Caco-2 (cell line): ENCODE measurements around the gene TRMT112. TPM values are rescaled to one million over a fixed set of nuclear protein-coding genes. Genes with fewer than 3 reads are reported as not detected.

ENCODE experiments used
- BruUV-seq: library from RNA; stranded (reverse); fragments of 400-500 nt; replicated peaks from 2 replicates; lab custom pipeline; 2021; lab: Mats Ljungman, UMichigan
- CTCF ChIA-PET: fragments of 300-600 bp; sonication (Branson Sonifier 250); formaldehyde crosslinking; loops from one replicate; lab custom pipeline; 2022; ENCODE audit warnings: antibody characterized with exemption; lab: Charles Lee
- POLR2A ChIA-PET: fragments of 300-600 bp; sonication (Branson Sonifier 250); formaldehyde crosslinking; loops from one replicate; lab custom pipeline; 2022; ENCODE audit warnings: antibody characterized with exemption; lab: Charles Lee
- DNase-seq, 2 experiments: peaks; one replicate each; pipeline versions ENCODE4 v3.0.0 to v3.0.0-alpha.2; 2020 to 2022
- H3K27me3 ChIP-seq: replicated peaks from 2 replicates; pipeline ENCODE4 v1.6.0; 2011; ENCODE audit warnings: low read length; ENCODE audit not compliant: control insufficient read depth, insufficient read depth
- H3K36me3 ChIP-seq: 2 replicates; pipeline ENCODE4 v1.5.1; 2011; ENCODE audit warnings: low read length; ENCODE audit not compliant: control insufficient read depth, insufficient read depth
- H3K4me1 ChIP-seq: fragments of 250-450 bp; sonication (Bioruptor Pico); 2 replicates; pipeline ENCODE4 v1.5.1; 2020; ENCODE audit warnings: mild to moderate bottlenecking
- H3K4me3 ChIP-seq: 2 replicates; pipeline ENCODE4 v1.5.1; 2011; ENCODE audit warnings: low read depth, mild to moderate bottlenecking, control low read depth, low read length
- H3K9me3 ChIP-seq: fragments of 250-450 bp; sonication (Bioruptor Pico); 2 replicates; pipeline ENCODE4 v1.5.1; 2020; ENCODE audit warnings: mild to moderate bottlenecking, moderate library complexity
- H3K27ac Mint-ChIP-seq: one replicate; pipeline ENCODE4 v1.8.0; 2022; ENCODE audit warnings: mixed read lengths; ENCODE audit not compliant: unreplicated experiment
- H3K27me3 Mint-ChIP-seq: one replicate; pipeline ENCODE4 v1.8.0; 2022; ENCODE audit warnings: mixed read lengths; ENCODE audit not compliant: insufficient read depth, unreplicated experiment
- H3K36me3 Mint-ChIP-seq: one replicate; pipeline ENCODE4 v1.8.0; 2022; ENCODE audit warnings: mild to moderate bottlenecking, mixed read lengths; ENCODE audit not compliant: insufficient read depth, unreplicated experiment
- H3K4me1 Mint-ChIP-seq: one replicate; pipeline ENCODE4 v1.8.0; 2022; ENCODE audit warnings: low read depth, mixed read lengths; ENCODE audit not compliant: unreplicated experiment
- H3K4me3 Mint-ChIP-seq: one replicate; pipeline ENCODE4 v1.8.0; 2022; ENCODE audit warnings: mild to moderate bottlenecking, moderate library complexity, mixed read lengths; ENCODE audit not compliant: unreplicated experiment
- H3K9me3 Mint-ChIP-seq: one replicate; pipeline ENCODE4 v1.8.0; 2022; ENCODE audit warnings: mixed read lengths; ENCODE audit not compliant: unreplicated experiment
- CTCF ChIP-seq, 2 experiments: fragments of 200-600 bp in 1 of 2; IDR thresholded peaks; 1 replicate in 1 of 2; 2 replicates in 1 of 2; pipeline versions ENCODE4 v1.5.1 to v1.8.0; 2011 to 2022; ENCODE audit warnings: antibody characterized with exemption in 1 of 2, control low read depth in 1 of 2, inconsistent platforms in 1 of 2, low read depth in 1 of 2, low read length in 1 of 2, mild to moderate bottlenecking in 1 of 2, moderate library complexity in 1 of 2; ENCODE audit not compliant: insufficient read depth in 1 of 2, severe bottlenecking in 1 of 2, unreplicated experiment in 1 of 2
- intact Hi-C: fragments of 100-400 bp; cut with micrococcal nuclease; formaldehyde crosslinking; loops from one replicate; pipeline ENCODE4 v1.10.0; 2022; ENCODE audit not compliant: unreplicated experiment
- total RNA-seq: library from RNA; stranded (reverse); gene quantifications from 2 replicates; pipeline ENCODE4 v1.2.3, GENCODE V29; 2022

Gene TRMT112
- total RNA-seq, 1 experiment from 2014 or later, result 246 TPM

- POLR2A ChIA-PET, result no interaction called here
- Histone ChIP-seq H3K9me3 (no peaks in the 10 kb centered on the region), H3K4me3 (no peak overlapping the region), H3K36me3 (no peaks in the 10 kb centered on the region), H3K4me1 (peaks cover 12% of the 10 kb centered on the region), H3K27me3 (peaks cover 2% of the 10 kb centered on the region; the same call in 1 of the 2 replicates)
- Mint-ChIP-seq H3K27me3 (peaks cover 14% of the 10 kb centered on the region), H3K4me1 (peaks cover 9% of the 10 kb centered on the region), H3K4me3 (peak overlapping the region; percentile 65), H3K27ac (no peak overlapping the region), H3K9me3 (no peaks in the 10 kb centered on the region), H3K36me3 (peaks cover 11% of the 10 kb centered on the region)
- intact Hi-C loops, result no loop called here
- BruUV-seq, result no TSS peak
- CTCF ChIA-PET, result interaction anchor here (1.5 kb wide), 2 partner anchors 10 to 14 kb away, joined by 4 to 7 read pairs; no protein-coding TSS in a partner anchor
- no peak for DNase-seq
- TF ChIP-seq CTCF (IDR thresholded peaks at IDR 0.05; ENCODE audit: insufficient read depth in 1 of 2, low read depth in 1 of 2, low read length in 1 of 2, severe bottlenecking in 1 of 2, unreplicated experiment in 1 of 2), result no peak
These were observed 26.8 kb downstream of the TRMT112 start for GRCh38 chr11:64290352-64291261.

DNA sequence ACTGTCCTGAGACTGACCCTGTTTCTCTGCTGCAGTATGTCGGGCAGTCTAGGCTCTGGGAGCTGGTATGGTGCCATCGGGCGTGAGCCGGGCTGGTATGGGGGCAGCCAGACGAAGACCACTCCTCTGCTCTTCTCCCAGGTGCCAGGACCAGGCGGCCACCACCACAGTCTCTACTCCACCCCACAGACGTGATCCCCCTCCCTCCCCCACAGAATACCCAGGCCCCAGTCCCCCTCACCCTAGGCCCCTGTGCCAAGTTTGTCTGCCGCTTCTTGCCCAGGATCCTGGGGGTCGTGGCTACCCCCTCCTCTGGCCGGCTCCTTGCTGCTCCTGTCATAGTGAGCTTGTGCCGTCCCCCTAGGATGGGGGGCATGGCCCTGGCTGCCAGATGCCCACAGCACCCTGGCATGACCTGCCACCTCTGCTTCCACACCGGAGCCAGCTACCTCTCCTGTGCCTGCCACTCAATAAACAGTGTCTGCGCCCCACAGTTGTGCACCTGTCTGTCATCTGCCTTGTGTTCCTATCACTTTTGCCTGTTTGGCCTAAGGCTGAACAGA lies 28.3 kb downstream of the TRMT112 start:
- Histone ChIP-seq H3K4me3 (no peak overlapping the region), H3K4me1 (peaks cover 12% of the 10 kb centered on the region), H3K9me3 (no peaks in the 10 kb centered on the region), H3K36me3 (no peaks in the 10 kb centered on the region), H3K27me3 (peaks cover 2% of the 10 kb centered on the region; the same call in 1 of the 2 replicates)
- Mint-ChIP-seq H3K4me3 (no peak overlapping the region), H3K9me3 (no peaks in the 10 kb centered on the region), H3K27me3 (peaks cover 9% of the 10 kb centered on the region), H3K27ac (no peak overlapping the region), H3K4me1 (peaks cover 9% of the 10 kb centered on the region), H3K36me3 (peaks cover 15% of the 10 kb centered on the region)
- BruUV-seq, result no TSS peak
- TF ChIP-seq CTCF (IDR thresholded peaks at IDR 0.05; ENCODE audit: insufficient read depth in 1 of 2, low read depth in 1 of 2, low read length in 1 of 2, severe bottlenecking in 1 of 2, unreplicated experiment in 1 of 2), result no peak
- CTCF ChIA-PET, result interaction anchor here (1.5 kb wide), 1 partner anchor 15 kb away, joined by 7 read pairs; no protein-coding TSS in a partner anchor
- POLR2A ChIA-PET, result no interaction called here
- intact Hi-C loops, result no loop called here
- DNase-seq, result no peak

DNA sequence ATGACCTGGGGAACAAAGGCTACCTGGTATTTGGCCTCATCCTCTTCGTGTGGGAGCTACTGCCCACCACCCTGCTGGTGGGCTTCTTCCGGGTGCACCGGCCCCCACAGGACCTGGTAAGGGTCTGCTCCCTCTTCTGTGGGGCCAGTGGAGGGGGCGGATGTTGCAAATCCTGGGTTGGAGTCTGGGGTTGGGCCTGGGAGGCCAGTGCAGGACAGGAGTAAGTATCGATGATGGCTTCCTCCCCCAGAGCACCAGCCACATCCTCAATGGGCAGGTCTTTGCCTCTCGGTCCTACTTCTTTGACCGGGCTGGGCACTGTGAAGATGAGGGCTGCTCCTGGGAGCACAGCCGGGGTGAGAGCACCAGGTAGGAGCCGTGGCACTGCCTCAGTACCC lies 29.0 kb downstream of the TRMT112 start:
- intact Hi-C loops, result no loop called here
- H3K36me3 ChIP-seq, result no peaks in the 10 kb centered on the region
- DNase-seq, result no peak
- no peak for TF ChIP-seq CTCF (IDR thresholded peaks at IDR 0.05; ENCODE audit: insufficient read depth in 1 of 2, low read depth in 1 of 2, low read length in 1 of 2, severe bottlenecking in 1 of 2, unreplicated experiment in 1 of 2)
- H3K36me3 Mint-ChIP-seq, result peaks cover 17% of the 10 kb centered on the region
- peaks cover 12% of the 10 kb centered on the region for H3K4me1 ChIP-seq
- no peak overlapping the region for H3K4me3 ChIP-seq
- no TSS peak for BruUV-seq
- H3K27me3 ChIP-seq, result peaks cover 2% of the 10 kb centered on the region; the same call in 1 of the 2 replicates
- H3K27ac Mint-ChIP-seq, result no peak overlapping the region
- H3K4me3 Mint-ChIP-seq, result no peak overlapping the region
- POLR2A ChIA-PET, result no interaction called here
- H3K4me1 Mint-ChIP-seq, result peaks cover 9% of the 10 kb centered on the region
- peaks cover 9% of the 10 kb centered on the region for H3K27me3 Mint-ChIP-seq
- H3K9me3 ChIP-seq, result no peaks in the 10 kb centered on the region
- no peaks in the 10 kb centered on the region for H3K9me3 Mint-ChIP-seq
- CTCF ChIA-PET, result no interaction called here
